GM12875 (cell line): ENCODE data around the gene NECTIN2.

ENCODE experiments used
- H3K4me3 ChIP-seq: one replicate; pipeline ENCODE4 v1.5.1; 2011; ENCODE audit warnings: low read depth, low read length, control low read depth
- TF ChIP-seq, protein P1 (sequence below): IDR thresholded peaks from 2 replicates; pipeline ENCODE4 v1.5.1; 2011; ENCODE audit warnings: low read depth, mild to moderate bottlenecking, control low read depth, inconsistent platforms, low read length, moderate library complexity, borderline replicate concordance; ENCODE audit not compliant: insufficient read depth

The NECTIN2 gene

DNA sequence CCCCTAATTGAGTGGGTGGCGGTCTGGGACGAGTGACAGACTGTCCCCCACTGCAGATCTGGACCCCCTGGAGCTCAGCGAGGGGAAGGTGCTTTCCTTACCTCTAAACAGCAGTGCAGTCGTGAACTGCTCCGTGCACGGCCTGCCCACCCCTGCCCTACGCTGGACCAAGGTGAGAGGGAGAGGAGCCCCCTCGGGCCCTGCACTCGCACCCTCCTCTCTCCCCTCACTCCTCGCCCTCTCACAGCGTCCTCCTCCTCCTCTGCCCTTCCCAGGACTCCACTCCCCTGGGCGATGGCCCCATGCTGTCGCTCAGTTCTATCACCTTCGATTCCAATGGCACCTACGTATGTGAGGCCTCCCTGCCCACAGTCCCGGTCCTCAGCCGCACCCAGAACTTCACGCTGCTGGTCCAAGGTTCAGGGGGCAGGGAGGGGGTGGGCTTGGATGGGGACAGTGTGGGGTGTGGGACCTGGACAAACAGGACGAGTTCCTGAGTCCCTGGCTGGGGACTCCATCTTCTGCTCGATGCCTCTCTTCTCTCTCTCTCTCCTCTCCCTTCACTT, 27.5 kb upstream of the NECTIN2 start:
- no peak overlapping the region for H3K4me3 ChIP-seq
- TF ChIP-seq, protein P1, sequence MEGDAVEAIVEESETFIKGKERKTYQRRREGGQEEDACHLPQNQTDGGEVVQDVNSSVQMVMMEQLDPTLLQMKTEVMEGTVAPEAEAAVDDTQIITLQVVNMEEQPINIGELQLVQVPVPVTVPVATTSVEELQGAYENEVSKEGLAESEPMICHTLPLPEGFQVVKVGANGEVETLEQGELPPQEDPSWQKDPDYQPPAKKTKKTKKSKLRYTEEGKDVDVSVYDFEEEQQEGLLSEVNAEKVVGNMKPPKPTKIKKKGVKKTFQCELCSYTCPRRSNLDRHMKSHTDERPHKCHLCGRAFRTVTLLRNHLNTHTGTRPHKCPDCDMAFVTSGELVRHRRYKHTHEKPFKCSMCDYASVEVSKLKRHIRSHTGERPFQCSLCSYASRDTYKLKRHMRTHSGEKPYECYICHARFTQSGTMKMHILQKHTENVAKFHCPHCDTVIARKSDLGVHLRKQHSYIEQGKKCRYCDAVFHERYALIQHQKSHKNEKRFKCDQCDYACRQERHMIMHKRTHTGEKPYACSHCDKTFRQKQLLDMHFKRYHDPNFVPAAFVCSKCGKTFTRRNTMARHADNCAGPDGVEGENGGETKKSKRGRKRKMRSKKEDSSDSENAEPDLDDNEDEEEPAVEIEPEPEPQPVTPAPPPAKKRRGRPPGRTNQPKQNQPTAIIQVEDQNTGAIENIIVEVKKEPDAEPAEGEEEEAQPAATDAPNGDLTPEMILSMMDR = no peak

DNA sequence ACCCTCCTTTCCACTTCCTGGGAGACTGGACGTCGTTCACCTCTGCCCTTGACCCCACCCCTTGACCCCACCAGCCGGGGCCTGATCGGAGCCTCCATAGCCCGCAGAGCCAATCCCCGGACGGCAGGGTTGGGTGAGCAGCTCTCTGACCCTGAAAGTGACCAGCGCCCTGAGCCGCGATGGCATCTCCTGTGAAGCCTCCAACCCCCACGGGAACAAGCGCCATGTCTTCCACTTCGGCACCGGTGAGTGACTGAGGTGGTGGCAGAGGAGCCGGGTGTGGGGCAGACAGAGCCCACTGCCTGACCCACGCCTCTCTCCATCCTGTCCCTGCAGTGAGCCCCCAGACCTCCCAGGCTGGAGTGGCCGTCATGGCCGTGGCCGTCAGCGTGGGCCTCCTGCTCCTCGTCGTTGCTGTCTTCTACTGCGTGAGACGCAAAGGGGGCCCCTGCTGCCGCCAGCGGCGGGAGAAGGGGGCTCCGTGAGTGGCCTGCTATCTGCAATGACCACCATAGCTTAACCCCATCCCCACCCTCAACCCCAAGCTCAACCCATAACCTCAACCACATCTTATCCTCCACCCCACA, 26.8 kb upstream of the NECTIN2 start:
- TF ChIP-seq, protein P1 = no peak
- no peak overlapping the region for H3K4me3 ChIP-seq

DNA sequence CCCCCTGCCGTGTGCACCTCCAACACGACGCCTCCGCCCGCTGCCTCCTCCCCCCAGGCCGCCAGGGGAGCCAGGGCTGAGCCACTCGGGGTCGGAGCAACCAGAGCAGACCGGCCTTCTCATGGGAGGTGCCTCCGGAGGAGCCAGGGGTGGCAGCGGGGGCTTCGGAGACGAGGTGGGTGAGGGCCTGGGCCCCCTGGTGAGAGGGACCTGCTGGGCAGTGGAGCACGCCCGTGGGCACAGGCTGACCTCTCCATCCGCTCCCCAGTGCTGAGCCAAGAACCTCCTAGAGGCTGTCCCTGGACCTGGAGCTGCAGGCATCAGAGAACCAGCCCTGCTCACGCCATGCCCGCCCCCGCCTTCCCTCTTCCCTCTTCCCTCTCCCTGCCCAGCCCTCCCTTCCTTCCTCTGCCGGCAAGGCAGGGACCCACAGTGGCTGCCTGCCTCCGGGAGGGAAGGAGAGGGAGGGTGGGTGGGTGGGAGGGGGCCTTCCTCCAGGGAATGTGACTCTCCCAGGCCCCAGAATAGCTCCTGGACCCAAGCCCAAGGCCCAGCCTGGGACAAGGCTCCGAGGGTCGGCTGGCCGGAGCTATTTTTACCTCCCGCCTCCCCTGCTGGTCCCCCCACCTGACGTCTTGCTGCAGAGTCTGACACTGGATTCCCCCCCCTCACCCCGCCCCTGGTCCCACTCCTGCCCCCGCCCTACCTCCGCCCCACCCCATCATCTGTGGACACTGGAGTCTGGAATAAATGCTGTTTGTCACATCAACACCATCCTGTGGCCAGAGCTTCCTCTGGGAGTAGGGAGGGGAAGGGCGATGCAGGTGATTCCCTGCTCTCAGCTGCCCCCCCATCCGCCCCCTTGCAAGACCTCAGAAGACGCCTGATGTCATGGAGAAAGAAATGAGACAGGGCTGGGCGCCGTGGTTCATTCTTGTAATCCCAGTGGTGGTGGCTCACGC, 25.2 kb upstream of the NECTIN2 start:
- TF ChIP-seq, protein P1 = no peak
- no peak overlapping the region for H3K4me3 ChIP-seq

DNA sequence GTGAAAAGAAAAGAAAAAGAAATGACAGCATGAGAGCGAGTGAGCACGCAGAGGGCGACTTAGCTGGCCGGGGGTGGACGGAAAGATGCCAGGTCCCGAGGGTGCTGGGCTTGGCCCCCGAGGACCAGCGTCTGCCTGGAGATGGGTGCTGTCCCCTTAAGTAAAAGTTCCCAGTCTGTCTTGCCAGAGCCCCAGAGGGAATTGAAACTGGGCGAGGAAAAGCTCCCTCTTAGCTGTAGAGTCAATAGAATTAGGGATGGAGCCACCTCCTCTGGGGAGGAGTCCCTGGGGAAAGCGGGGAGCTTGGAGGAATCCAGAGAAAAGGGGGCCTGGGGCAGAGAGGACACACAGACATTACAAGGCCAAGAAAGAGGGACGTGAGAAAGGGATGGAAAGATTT, 23.9 kb upstream of the NECTIN2 start:
- TF ChIP-seq, protein P1 = no peak
- no peak overlapping the region for H3K4me3 ChIP-seq

DNA sequence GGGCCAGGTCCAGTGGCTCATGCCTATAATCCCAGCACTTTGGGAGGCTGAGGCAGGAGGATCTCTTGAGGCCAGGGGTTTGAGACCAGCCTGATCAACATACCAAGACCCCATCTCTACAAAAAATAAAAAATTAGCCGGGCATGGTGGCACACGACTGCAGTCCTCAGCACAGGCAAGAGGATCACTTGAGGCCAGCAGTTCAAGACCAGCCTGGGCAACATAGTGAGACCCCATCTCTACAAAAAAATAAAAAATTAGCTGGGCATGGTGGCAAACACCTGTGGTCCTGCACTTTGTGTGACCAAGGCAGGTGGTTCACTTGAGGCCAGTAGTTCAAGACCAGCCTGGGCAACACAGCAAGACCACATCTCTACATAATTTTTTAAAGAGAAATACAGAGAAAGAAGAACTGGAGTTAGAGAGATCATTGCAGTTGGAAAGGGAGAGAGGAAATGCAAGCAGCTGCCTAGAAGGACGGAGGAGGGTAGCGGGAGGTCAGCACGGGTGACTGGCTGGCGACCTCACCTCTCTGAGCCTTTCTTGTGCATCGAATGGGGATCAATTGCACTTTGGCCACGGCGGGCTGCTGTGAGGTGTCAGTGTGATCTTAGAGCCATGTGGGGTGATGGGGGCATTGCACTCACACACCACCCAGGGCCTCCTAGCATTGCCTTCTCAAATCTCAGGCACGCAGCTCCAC, 23.3 kb upstream of the NECTIN2 start:
- H3K4me3 ChIP-seq = no peak overlapping the region
- TF ChIP-seq, protein P1 = no peak

GRCh38 chr19:44823373-44823698, 22.8 kb upstream of the NECTIN2 start:
- no peak overlapping the region for H3K4me3 ChIP-seq
- TF ChIP-seq, protein P1 = no peak
